Fibroblast of lung (primary cell): ENCODE measurements around the gene CLIC4. TPM values are rescaled to one million over a fixed set of nuclear protein-coding genes. Genes with fewer than 3 reads are reported as not detected.
"Not testable (repeated sequence)": the region's sequence is repeated elsewhere in the genome, so short reads cannot be mapped to it uniquely, and the experiment has no call there.

Experiments used
- DNase-seq, 2 donors: peaks; one replicate each; pipeline versions ENCODE4 v3.0.0 to v3.0.0-alpha.2; 2010; ENCODE audit warnings: low read depth in 2 of 2
- H2AFZ ChIP-seq: 2 replicates; pipeline ENCODE4 v1.5.1; 2012; ENCODE audit warnings: low read length, control low read depth, inconsistent platforms
- H3K27ac ChIP-seq: 2 replicates; pipeline ENCODE4 v1.5.1; 2011; ENCODE audit warnings: low read length, control low read depth; ENCODE audit not compliant: insufficient read depth
- H3K27me3 ChIP-seq: 2 replicates; pipeline ENCODE4 v1.5.1; 2011; ENCODE audit warnings: mild to moderate bottlenecking, low read length; ENCODE audit not compliant: control insufficient read depth, insufficient read depth
- H3K36me3 ChIP-seq: 2 replicates; pipeline ENCODE4 v1.5.1; 2011; ENCODE audit warnings: low read length; ENCODE audit not compliant: control insufficient read depth, insufficient read depth
- H3K4me1 ChIP-seq: 2 replicates; pipeline ENCODE4 v1.5.1; 2011; ENCODE audit warnings: low read length; ENCODE audit not compliant: control insufficient read depth, insufficient read depth; ENCODE audit errors: extremely low read depth
- H3K4me2 ChIP-seq: 2 replicates; pipeline ENCODE4 v1.5.1; 2011; ENCODE audit warnings: low read length, control low read depth; ENCODE audit not compliant: insufficient read depth; ENCODE audit errors: extremely low read depth
- H3K4me3 ChIP-seq, 4 experiments: fragments of 200-600 bp in 1 of 4; sonication (generic) in 1 of 4; replicated peaks in 1 of 4; 2 replicates each; pipeline ENCODE4 v1.5.1; 2011 to 2016; ENCODE audit warnings: low read length in 4 of 4, low read depth in 3 of 4, mild to moderate bottlenecking in 3 of 4, control low read depth in 2 of 4, inconsistent platforms in 1 of 4, mixed read lengths in 1 of 4; ENCODE audit not compliant: insufficient read depth in 1 of 4; ENCODE audit errors: control extremely low read depth in 1 of 4
- H3K79me2 ChIP-seq: 2 replicates; pipeline ENCODE4 v1.5.1; 2012; ENCODE audit warnings: mild to moderate bottlenecking, low read length, inconsistent platforms; ENCODE audit not compliant: control insufficient read depth, insufficient read depth
- H3K9ac ChIP-seq: 2 replicates; pipeline ENCODE4 v1.5.1; 2011; ENCODE audit warnings: mild to moderate bottlenecking, low read length, control low read depth; ENCODE audit not compliant: insufficient read depth
- H3K9me3 ChIP-seq: 2 replicates; pipeline ENCODE4 v1.5.1; 2012; ENCODE audit warnings: low read depth, low read length; ENCODE audit not compliant: control insufficient read depth, insufficient read depth
- H4K20me1 ChIP-seq: 2 replicates; pipeline ENCODE4 v1.5.1; 2011; ENCODE audit warnings: low read length; ENCODE audit not compliant: control insufficient read depth, insufficient read depth; ENCODE audit errors: extremely low read depth
- CTCF ChIP-seq, 2 donors: IDR thresholded peaks in 1 of 2; conservative IDR thresholded peaks in 1 of 2; 1 replicate in 1 of 2; 2 replicates in 1 of 2; pipeline ENCODE4 v1.5.1; 2011 to 2012; ENCODE audit warnings: low read length in 2 of 2, control low read depth in 1 of 2, inconsistent platforms in 1 of 2, low read depth in 1 of 2, mild to moderate bottlenecking in 1 of 2
- EZH2 ChIP-seq: IDR thresholded peaks from 2 replicates; pipeline ENCODE4 v1.5.1; 2012; ENCODE audit warnings: low read length, control low read depth, mild to moderate bottlenecking; ENCODE audit errors: missing control alignments
- polyA plus RNA-seq, 2 donors: library from polyadenylated mRNA; depleted of rRNA in 1 of 2; stranded (reverse) in 1 of 2; unstranded in 1 of 2; fragments of >200 nt; gene quantifications; 2 replicates each; pipeline ENCODE4 v1.2.1, GENCODE V29; 2011 to 2012; ENCODE audit warnings: missing spikeins in 1 of 2
- total RNA-seq: library from RNA; depleted of rRNA; stranded (reverse); fragments of >200 nt; gene quantifications from 2 replicates; pipeline ENCODE4 v1.2.1, GENCODE V29; 2014

CLIC4 gene
- total and polyA plus RNA-seq, 2 donors (not counting 1 experiment from before 2014, with no cell fraction given), result 368 to 494 TPM

- peak; percentile 73 to 99 for DNase-seq
Measured at GRCh38 chr1:24704411-24705259, 40.6 kb upstream of the CLIC4 start.

GRCh38 chr1:24705260-24706073 is 39.8 kb upstream of the CLIC4 start:
- H3K4me3 ChIP-seq, result peak overlapping the region in 1 of 4 experiments; percentile 1
- H3K27me3 ChIP-seq, result no peaks in the 10 kb centered on the region
- TF ChIP-seq CTCF (conservative IDR thresholded peaks at IDR 0.05 in 1 of 2, IDR thresholded peaks at IDR 0.05 in 1 of 2; ENCODE audit: low read depth in 1 of 2, low read length in 2 of 2) (no peak), EZH2 (no peak)
- H3K79me2 ChIP-seq, result no peaks in the 10 kb centered on the region
- no peaks in the 10 kb centered on the region for H4K20me1 ChIP-seq
- H3K4me2 ChIP-seq, result peak overlapping the region; percentile 44
- H3K36me3 ChIP-seq, result no peaks in the 10 kb centered on the region
- H3K9me3 ChIP-seq, result no peaks in the 10 kb centered on the region
- peak overlapping the region; percentile 63 for H2AFZ ChIP-seq
- peak overlapping the region; percentile 27 for H3K27ac ChIP-seq
- H3K9ac ChIP-seq, result no peak overlapping the region
- H3K4me1 ChIP-seq, result peaks cover 3% of the 10 kb centered on the region
- peak; percentile 94 to 97 for DNase-seq

More at GRCh38 chr1:24704411-24705259, 40.6 kb upstream of the CLIC4 start:
- H3K27me3 ChIP-seq, result no peaks in the 10 kb centered on the region
- H2AFZ ChIP-seq, result no peak overlapping the region
- no peak overlapping the region for H3K4me2 ChIP-seq
- H3K4me1 ChIP-seq, result peaks cover 3% of the 10 kb centered on the region
- no peaks in the 10 kb centered on the region for H3K79me2 ChIP-seq
- H3K9ac ChIP-seq, result no peak overlapping the region
- no peaks in the 10 kb centered on the region for H3K36me3 ChIP-seq
- H3K4me3 ChIP-seq, result no peak overlapping the region
- H4K20me1 ChIP-seq, result no peaks in the 10 kb centered on the region
- no peaks in the 10 kb centered on the region for H3K9me3 ChIP-seq
- H3K27ac ChIP-seq, result no peak overlapping the region
- TF ChIP-seq CTCF (conservative IDR thresholded peaks at IDR 0.05 in 1 of 2, IDR thresholded peaks at IDR 0.05 in 1 of 2; ENCODE audit: low read depth in 1 of 2, low read length in 2 of 2), result no peak
- TF ChIP-seq EZH2, result no peak

GRCh38 chr1:24706074-24706389 is 39.2 kb upstream of the CLIC4 start:
- not testable (repeated sequence) for H3K36me3 ChIP-seq, H3K27ac ChIP-seq, DNase-seq, H3K79me2 ChIP-seq, H3K4me3 ChIP-seq, H3K4me2 ChIP-seq, H3K4me1 ChIP-seq, H4K20me1 ChIP-seq, H3K9me3 ChIP-seq, H3K27me3 ChIP-seq, H3K9ac ChIP-seq
- H2AFZ ChIP-seq, result peak overlapping the region; percentile 63
